DOHH2 (cell line): ENCODE data around the gene ABCA1.

Experiments used
- EZH2phosphoT487 ChIP-seq: fragments of 200-600 bp; sonication (generic); IDR thresholded peaks from 2 replicates; pipeline ENCODE4 v1.6.1; 2017; ENCODE audit warnings: borderline replicate concordance, mild to moderate bottlenecking, antibody characterized with exemption, low read length, moderate library complexity, mixed read lengths
- TF ChIP-seq, protein P1 (sequence below): fragments of 200-600 bp; sonication (generic); IDR thresholded peaks from one replicate; pipeline ENCODE4 v1.5.1; 2014; ENCODE audit warnings: antibody characterized with exemption, mild to moderate bottlenecking, low read depth, low read length; ENCODE audit not compliant: poor library complexity, severe bottlenecking

DNA sequence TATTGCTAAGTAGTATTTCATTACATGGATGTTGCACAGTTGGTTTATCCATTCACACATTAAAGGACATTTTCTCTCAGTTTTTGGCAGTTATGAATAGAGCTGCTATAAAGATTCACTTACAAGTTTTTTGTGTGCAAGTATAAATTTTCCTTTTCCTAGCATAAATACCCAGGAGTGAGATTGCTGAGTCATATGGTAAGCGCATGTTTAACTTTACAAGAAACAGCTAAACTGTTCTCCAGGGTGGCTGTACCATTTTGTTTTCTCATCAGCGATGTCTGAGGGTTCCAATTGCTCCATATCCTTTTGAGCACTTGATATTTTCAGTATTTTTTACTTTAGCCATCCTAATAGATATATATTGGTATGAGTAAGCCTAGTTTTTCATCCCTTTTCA is 16.4 kb upstream of the ABCA1 start:
- TF ChIP-seq, protein P1, sequence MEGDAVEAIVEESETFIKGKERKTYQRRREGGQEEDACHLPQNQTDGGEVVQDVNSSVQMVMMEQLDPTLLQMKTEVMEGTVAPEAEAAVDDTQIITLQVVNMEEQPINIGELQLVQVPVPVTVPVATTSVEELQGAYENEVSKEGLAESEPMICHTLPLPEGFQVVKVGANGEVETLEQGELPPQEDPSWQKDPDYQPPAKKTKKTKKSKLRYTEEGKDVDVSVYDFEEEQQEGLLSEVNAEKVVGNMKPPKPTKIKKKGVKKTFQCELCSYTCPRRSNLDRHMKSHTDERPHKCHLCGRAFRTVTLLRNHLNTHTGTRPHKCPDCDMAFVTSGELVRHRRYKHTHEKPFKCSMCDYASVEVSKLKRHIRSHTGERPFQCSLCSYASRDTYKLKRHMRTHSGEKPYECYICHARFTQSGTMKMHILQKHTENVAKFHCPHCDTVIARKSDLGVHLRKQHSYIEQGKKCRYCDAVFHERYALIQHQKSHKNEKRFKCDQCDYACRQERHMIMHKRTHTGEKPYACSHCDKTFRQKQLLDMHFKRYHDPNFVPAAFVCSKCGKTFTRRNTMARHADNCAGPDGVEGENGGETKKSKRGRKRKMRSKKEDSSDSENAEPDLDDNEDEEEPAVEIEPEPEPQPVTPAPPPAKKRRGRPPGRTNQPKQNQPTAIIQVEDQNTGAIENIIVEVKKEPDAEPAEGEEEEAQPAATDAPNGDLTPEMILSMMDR, result no peak
- no peak for TF ChIP-seq EZH2phosphoT487
